ENCODE results near the gene DCC. TPM values are rescaled to one million over a fixed set of nuclear protein-coding genes. Genes with fewer than 3 reads are reported as not detected.

The DCC gene
- total RNA-seq, 1 experiment from 2014 or later, result not detected

DNA sequence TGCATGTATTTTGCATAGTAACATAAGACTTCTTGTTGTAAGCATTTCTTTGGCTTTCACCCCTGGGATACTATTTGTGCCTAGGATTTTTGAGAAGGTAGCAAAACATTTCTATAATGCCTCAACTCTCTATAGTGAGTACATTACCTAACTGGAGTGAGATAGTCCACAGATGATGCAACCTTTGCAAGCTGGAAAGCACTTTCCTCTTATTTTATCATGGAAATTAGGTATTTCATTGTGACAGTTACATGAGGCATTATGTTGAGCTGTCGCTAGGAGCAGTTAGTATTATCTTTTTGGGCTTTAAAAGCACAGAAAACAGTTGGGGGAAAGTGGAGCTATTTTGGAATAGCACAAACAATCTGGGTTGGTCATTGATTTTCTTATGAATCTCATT, 786.2 kb downstream of the DCC start:
- no peak for ATAC-seq
- Histone ChIP-seq H2AFZ (ENCODE audit: low read length) (no peak overlapping the region), H3K9me2 (replicated peaks; ENCODE audit: low read length) (no peaks in the 10 kb centered on the region), H3K9ac (ENCODE audit: low read length) (no peak overlapping the region), H3K27me3 (ENCODE audit: low read length) (no peaks in the 10 kb centered on the region), H3F3A (ENCODE audit: low read length, unreplicated experiment) (no peaks in the 10 kb centered on the region), H3K4me2 (ENCODE audit: low read length) (no peak overlapping the region), H3K27ac (ENCODE audit: low read length) (no peak overlapping the region), H3K79me2 (ENCODE audit: low read length) (no peaks in the 10 kb centered on the region), H4K20me1 (ENCODE audit: low read length) (no peaks in the 10 kb centered on the region), H3K9me3 (ENCODE audit: low read length) (no peaks in the 10 kb centered on the region), H3K36me3 (ENCODE audit: low read depth, low read length) (no peaks in the 10 kb centered on the region), H3K4me3 (ENCODE audit: low read length) (no peak overlapping the region), H3K4me1 (ENCODE audit: insufficient read depth, low read length) (no peaks in the 10 kb centered on the region)
- TF ChIP-seq EZH2 (IDR thresholded peaks at IDR 0.05; ENCODE audit: low read length, unreplicated experiment), result no peak
- TF ChIP-seq, protein P1, sequence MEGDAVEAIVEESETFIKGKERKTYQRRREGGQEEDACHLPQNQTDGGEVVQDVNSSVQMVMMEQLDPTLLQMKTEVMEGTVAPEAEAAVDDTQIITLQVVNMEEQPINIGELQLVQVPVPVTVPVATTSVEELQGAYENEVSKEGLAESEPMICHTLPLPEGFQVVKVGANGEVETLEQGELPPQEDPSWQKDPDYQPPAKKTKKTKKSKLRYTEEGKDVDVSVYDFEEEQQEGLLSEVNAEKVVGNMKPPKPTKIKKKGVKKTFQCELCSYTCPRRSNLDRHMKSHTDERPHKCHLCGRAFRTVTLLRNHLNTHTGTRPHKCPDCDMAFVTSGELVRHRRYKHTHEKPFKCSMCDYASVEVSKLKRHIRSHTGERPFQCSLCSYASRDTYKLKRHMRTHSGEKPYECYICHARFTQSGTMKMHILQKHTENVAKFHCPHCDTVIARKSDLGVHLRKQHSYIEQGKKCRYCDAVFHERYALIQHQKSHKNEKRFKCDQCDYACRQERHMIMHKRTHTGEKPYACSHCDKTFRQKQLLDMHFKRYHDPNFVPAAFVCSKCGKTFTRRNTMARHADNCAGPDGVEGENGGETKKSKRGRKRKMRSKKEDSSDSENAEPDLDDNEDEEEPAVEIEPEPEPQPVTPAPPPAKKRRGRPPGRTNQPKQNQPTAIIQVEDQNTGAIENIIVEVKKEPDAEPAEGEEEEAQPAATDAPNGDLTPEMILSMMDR (conservative IDR thresholded peaks at IDR 0.05; ENCODE audit: low read depth, low read length), result no peak
- no peak for TF ChIP-seq EZH2phosphoT487 (IDR thresholded peaks at IDR 0.05; ENCODE audit: borderline replicate concordance, low read length)
- BruUV-seq (replicated peaks), result no TSS peak
- ChIA-PET CTCF (no interaction called here), POLR2A (ENCODE audit: unreplicated experiment) (no interaction called here)
- intact Hi-C loops (cut with micrococcal nuclease), result no loop called here
- DNase-seq, result no peak

DNA sequence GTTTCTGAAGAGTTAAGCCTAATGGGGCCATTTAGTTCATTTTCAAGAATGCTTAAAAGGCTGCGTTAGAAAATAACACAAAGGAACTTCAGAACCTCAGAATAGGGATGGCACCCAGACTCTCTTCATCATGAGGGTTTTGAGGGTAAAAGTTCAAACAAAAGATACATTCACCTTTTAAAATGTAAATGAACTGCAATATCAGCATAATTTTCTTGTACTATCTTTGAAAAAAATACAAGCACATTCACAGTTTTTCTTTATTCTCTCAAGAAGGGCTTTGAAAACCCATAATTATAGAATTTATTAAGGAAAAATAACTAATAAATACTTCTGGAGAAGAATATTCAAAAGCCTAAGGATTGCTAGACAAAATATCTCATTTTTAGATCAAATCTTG, 791.0 kb downstream of the DCC start:
- Histone ChIP-seq H4K20me1 (ENCODE audit: low read length) (no peaks in the 10 kb centered on the region), H3K9ac (ENCODE audit: low read length) (no peak overlapping the region), H3K9me2 (replicated peaks; ENCODE audit: low read length) (no peaks in the 10 kb centered on the region), H3K27ac (ENCODE audit: low read length) (no peak overlapping the region), H3K9me3 (ENCODE audit: low read length) (no peaks in the 10 kb centered on the region), H3K4me1 (ENCODE audit: insufficient read depth, low read length) (no peaks in the 10 kb centered on the region), H3K79me2 (ENCODE audit: low read length) (no peaks in the 10 kb centered on the region), H3K4me3 (ENCODE audit: low read length) (no peak overlapping the region), H3F3A (ENCODE audit: low read length, unreplicated experiment) (no peaks in the 10 kb centered on the region), H3K27me3 (ENCODE audit: low read length) (no peaks in the 10 kb centered on the region), H3K4me2 (ENCODE audit: low read length) (no peak overlapping the region), H2AFZ (ENCODE audit: low read length) (no peak overlapping the region), H3K36me3 (ENCODE audit: low read depth, low read length) (no peaks in the 10 kb centered on the region)
- POLR2A ChIA-PET (ENCODE audit: unreplicated experiment), result no interaction called here
- CTCF ChIA-PET, result no interaction called here
- DNase-seq (no peak), ATAC-seq (no peak)
- intact Hi-C loops (cut with micrococcal nuclease), result no loop called here
- TF ChIP-seq, protein P1 (conservative IDR thresholded peaks at IDR 0.05; ENCODE audit: low read depth, low read length), result no peak
- TF ChIP-seq EZH2phosphoT487 (IDR thresholded peaks at IDR 0.05; ENCODE audit: borderline replicate concordance, low read length), result no peak
- no peak for TF ChIP-seq EZH2 (IDR thresholded peaks at IDR 0.05; ENCODE audit: low read length, unreplicated experiment)
- no TSS peak for BruUV-seq (replicated peaks)

DNA sequence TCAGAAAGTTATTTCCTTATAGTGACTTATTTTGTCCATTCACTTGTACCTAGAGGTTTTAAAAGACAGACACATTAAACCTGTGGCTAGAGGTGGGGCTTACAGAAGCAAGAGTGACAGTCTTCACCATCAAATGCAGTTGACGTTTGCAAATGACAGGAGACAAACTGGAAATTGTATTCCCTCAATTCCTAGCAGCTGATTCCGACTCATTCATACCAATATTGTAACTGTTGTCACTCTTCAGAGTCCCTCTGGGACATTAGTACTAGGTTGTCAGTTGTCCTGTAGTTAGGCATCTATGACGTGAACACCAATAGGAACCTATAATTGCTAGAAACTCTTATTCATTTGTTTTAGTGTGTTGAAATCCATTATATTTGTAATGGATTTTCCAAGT, 794.7 kb downstream of the DCC start:
- no peaks in the 10 kb centered on the region for H3K79me2 ChIP-seq (ENCODE audit: low read length)
- H3K4me3 ChIP-seq (ENCODE audit: low read length), result no peak overlapping the region
- no peak overlapping the region for H3K27ac ChIP-seq (ENCODE audit: low read length)
- no peaks in the 10 kb centered on the region for H3K9me2 ChIP-seq (replicated peaks; ENCODE audit: low read length)
- H3K36me3 ChIP-seq (ENCODE audit: low read depth, low read length), result no peaks in the 10 kb centered on the region
- intact Hi-C loops (cut with micrococcal nuclease), result no loop called here
- no TSS peak for BruUV-seq (replicated peaks)
- ChIA-PET POLR2A (ENCODE audit: unreplicated experiment) (no interaction called here), CTCF (no interaction called here)
- no peaks in the 10 kb centered on the region for H4K20me1 ChIP-seq (ENCODE audit: low read length)
- no peak overlapping the region for H3K9ac ChIP-seq (ENCODE audit: low read length)
- DNase-seq (no peak), ATAC-seq (no peak)
- H3F3A ChIP-seq (ENCODE audit: low read length, unreplicated experiment), result no peaks in the 10 kb centered on the region
- H2AFZ ChIP-seq (ENCODE audit: low read length), result no peak overlapping the region
- H3K27me3 ChIP-seq (ENCODE audit: low read length), result no peaks in the 10 kb centered on the region
- H3K9me3 ChIP-seq (ENCODE audit: low read length), result no peaks in the 10 kb centered on the region
- H3K4me1 ChIP-seq (ENCODE audit: insufficient read depth, low read length), result no peaks in the 10 kb centered on the region
- H3K4me2 ChIP-seq (ENCODE audit: low read length), result no peak overlapping the region
- TF ChIP-seq EZH2phosphoT487 (IDR thresholded peaks at IDR 0.05; ENCODE audit: borderline replicate concordance, low read length) (no peak), EZH2 (IDR thresholded peaks at IDR 0.05; ENCODE audit: low read length, unreplicated experiment) (no peak)
- TF ChIP-seq, protein P1 (conservative IDR thresholded peaks at IDR 0.05; ENCODE audit: low read depth, low read length), result no peak

Measured in PC-3 (cell line).